ENCODE data around the gene GGT1. TPM values are rescaled to one million over a fixed set of nuclear protein-coding genes. Genes with fewer than 3 reads are reported as not detected.

Gene GGT1
- total and polyA plus RNA-seq, 8 donors, result 5.3 to 87.1 (median 21.3) TPM

- peak overlapping the region in 4 of 5 donors; percentile 9 to 64 (median 22) for H3K27ac ChIP-seq
- TF ChIP-seq POLR2A (IDR thresholded peaks at IDR 0.05) (no peak), CTCF (IDR thresholded peaks at IDR 0.05) (no peak), EP300 (IDR thresholded peaks at IDR 0.05) (no peak), POLR2AphosphoS5 (IDR thresholded peaks at IDR 0.05) (peak in 1 of 3 donors; percentile 38)
- DNase-seq, result peak in 1 of 2 donors; percentile 60
- intact Hi-C loops (cut with DNase I; ENCODE audit: low total_unique reads), result no loop called here
- no peaks in the 10 kb centered on the region for H3K27me3 ChIP-seq
- no peaks in the 10 kb centered on the region for H3K9me3 ChIP-seq
- 57 to 68% (median 58%) methylated on average over 8 of the region's 8 CpGs for WGBS, 5 donors
- H3K36me3 ChIP-seq, result peaks cover 7 to 39% (median 36%) of the 10 kb centered on the region in 4 donors
- H3K4me1 ChIP-seq, result peaks cover 5 to 48% (median 24%) of the 10 kb centered on the region in 4 donors
- no peak overlapping the region for H3K4me3 ChIP-seq
Measured at GRCh38 chr22:24578355-24579257, 24.4 kb upstream of the GGT1 start.

- H3K9me3 ChIP-seq, result no peaks in the 10 kb centered on the region
- peaks cover under 1 to 33% (median 29%) of the 10 kb centered on the region in 4 donors for H3K36me3 ChIP-seq
- peaks cover 8 to 54% (median 30%) of the 10 kb centered on the region in 4 donors for H3K4me1 ChIP-seq
- H3K27me3 ChIP-seq, result no peaks in the 10 kb centered on the region
- TF ChIP-seq POLR2A (IDR thresholded peaks at IDR 0.05) (no peak), EP300 (IDR thresholded peaks at IDR 0.05) (no peak), CTCF (IDR thresholded peaks at IDR 0.05) (no peak), POLR2AphosphoS5 (IDR thresholded peaks at IDR 0.05) (no peak)
- intact Hi-C loops (cut with DNase I; ENCODE audit: low total_unique reads), result no loop called here
- DNase-seq, result no peak
- WGBS, 5 donors, result 29 to 41% (median 34%) methylated on average over 1 of the region's 1 CpG
- no peak overlapping the region for H3K4me3 ChIP-seq
- peak overlapping the region in 1 of 5 donors; percentile 64 for H3K27ac ChIP-seq
Measured at GRCh38 chr22:24579258-24579601, 23.8 kb upstream of the GGT1 start.

DNA sequence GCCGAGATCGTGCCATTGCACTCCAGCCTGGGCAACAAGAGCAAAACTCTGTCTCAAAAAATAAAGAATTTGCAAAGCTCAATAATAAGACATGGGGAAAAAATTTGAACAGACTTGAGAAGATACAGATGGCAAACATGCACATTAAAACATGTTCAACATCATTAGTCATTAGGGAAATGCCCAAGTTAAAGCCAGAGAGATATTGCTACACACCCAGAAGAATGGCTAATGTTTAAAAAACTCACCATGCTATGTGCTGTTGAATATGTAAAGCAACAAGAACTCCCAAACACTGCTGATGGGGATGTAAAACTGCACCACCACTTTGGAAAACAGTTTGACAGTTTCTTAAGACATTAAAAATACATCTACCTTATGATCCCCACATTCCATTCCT is 22.7 kb upstream of the GGT1 start:
- H3K4me3 ChIP-seq, result no peak overlapping the region
- no peaks in the 10 kb centered on the region for H3K27me3 ChIP-seq
- WGBS, 5 donors, result 72 to 100% (median 91%) methylated on average over 2 of the region's 2 CpGs
- H3K4me1 ChIP-seq, result peaks cover 9 to 64% (median 39%) of the 10 kb centered on the region in 4 donors
- no peak for DNase-seq
- peak overlapping the region in 1 of 5 donors; percentile 29 for H3K27ac ChIP-seq
- no peaks in the 10 kb centered on the region for H3K9me3 ChIP-seq
- intact Hi-C loops (cut with DNase I; ENCODE audit: low total_unique reads), result no loop called here
- peaks cover 0 to 28% (median 23%) of the 10 kb centered on the region in 4 donors for H3K36me3 ChIP-seq
- TF ChIP-seq POLR2A (IDR thresholded peaks at IDR 0.05) (no peak), EP300 (IDR thresholded peaks at IDR 0.05) (no peak), CTCF (IDR thresholded peaks at IDR 0.05) (no peak), POLR2AphosphoS5 (IDR thresholded peaks at IDR 0.05) (peak in 2 of 3 donors; percentile 20 to 56)

DNA sequence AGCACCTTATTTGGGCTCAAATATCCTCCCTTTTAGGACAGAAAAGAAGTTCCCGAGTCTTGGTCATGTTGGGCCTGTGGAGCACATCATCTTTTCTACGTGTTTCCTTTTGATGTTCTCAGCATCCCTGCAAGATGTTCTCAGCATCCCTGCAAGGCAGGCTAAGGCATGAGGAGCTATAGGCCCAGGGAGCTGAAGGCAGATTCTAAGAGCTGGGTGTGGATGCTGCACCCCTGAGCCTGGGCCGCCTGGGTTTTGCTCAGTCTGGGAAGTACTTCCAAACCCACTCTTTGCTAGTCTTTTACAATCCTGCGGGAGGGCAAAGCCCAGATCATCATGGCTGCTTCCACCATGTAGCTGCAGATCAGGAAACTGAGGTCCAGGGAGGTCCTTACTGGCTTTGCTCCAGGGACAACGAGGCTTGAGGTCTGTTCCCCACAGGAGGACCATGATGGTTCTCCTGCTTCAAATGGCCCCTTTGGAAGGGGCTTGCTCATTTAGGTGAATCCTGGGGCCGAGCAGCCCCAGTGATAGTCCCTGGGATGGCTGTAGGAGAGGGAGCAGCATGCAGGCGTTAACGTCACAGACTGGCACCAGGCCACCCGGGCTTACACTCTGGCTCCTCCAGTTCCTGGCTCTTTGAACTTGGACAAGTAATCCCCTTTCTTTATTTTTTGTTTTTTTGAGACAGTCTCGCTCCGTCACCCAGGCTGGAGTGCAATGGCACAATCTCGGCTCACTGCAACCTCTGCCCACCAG is 20.8 kb upstream of the GGT1 start:
- 68 to 81% (median 77%) methylated on average over 12 of the region's 12 CpGs for WGBS, 5 donors
- H3K36me3 ChIP-seq, result peaks cover 0 to 34% (median 28%) of the 10 kb centered on the region in 4 donors
- intact Hi-C loops (cut with DNase I; ENCODE audit: low total_unique reads), result no loop called here
- TF ChIP-seq POLR2A (IDR thresholded peaks at IDR 0.05) (no peak), CTCF (IDR thresholded peaks at IDR 0.05) (no peak), EP300 (IDR thresholded peaks at IDR 0.05) (no peak), POLR2AphosphoS5 (IDR thresholded peaks at IDR 0.05) (no peak)
- no peak overlapping the region for H3K4me3 ChIP-seq
- no peaks in the 10 kb centered on the region for H3K9me3 ChIP-seq
- H3K27me3 ChIP-seq, result no peaks in the 10 kb centered on the region
- H3K27ac ChIP-seq, result peak overlapping the region in 1 of 5 donors; percentile 86
- H3K4me1 ChIP-seq, result peaks cover 9 to 69% (median 39%) of the 10 kb centered on the region in 4 donors
- peak in 1 of 2 donors; percentile 52 for DNase-seq
